Endothelial cell of umbilical vein (primary cell): ENCODE data around the gene ASMT. TPM values are rescaled to one million over a fixed set of nuclear protein-coding genes. Genes with fewer than 3 reads are reported as not detected.

Experiments used
- BruUV-seq: library from RNA; stranded (reverse); fragments of 400-500 nt; replicated peaks from 2 replicates; lab custom pipeline; 2021; lab: Mats Ljungman, UMichigan
- CTCF ChIA-PET: fragments of 300-600, 350-600 bp; sonication (Branson Sonifier 250); formaldehyde crosslinking; loops from one replicate; lab custom pipeline; 2021; ENCODE audit warnings: antibody characterized with exemption, inconsistent platforms; lab: Charles Lee
- POLR2A ChIA-PET: fragments of 300-600, 350-600 bp; sonication (Branson Sonifier 250); formaldehyde crosslinking; loops from one replicate; lab custom pipeline; 2021; ENCODE audit warnings: antibody characterized with exemption, inconsistent platforms; lab: Charles Lee
- DNase-seq: peaks from one replicate; pipeline ENCODE4 v3.0.0-alpha.2; 2011; ENCODE audit warnings: low read depth, low spot score
- FAIRE-seq: peaks from 2 replicates; lab custom pipeline; 2011; peaks lifted over from hg19 to GRCh38; lab: Jason Lieb, UNC
- H2AFZ ChIP-seq: 2 replicates; pipeline ENCODE4 v1.6.0; 2012; ENCODE audit warnings: low read depth, low read length, control low read depth, inconsistent platforms
- H3K27ac ChIP-seq: 2 replicates; pipeline ENCODE4 v1.5.1; 2011; ENCODE audit warnings: low read depth, mild to moderate bottlenecking, control low read depth, low read length, moderate library complexity; ENCODE audit not compliant: insufficient read depth
- H3K27me3 ChIP-seq, 2 experiments: 2 replicates each; pipeline versions ENCODE4 v1.6.0 to v1.6.1; 2011; ENCODE audit warnings: low read length in 2 of 2, mixed read lengths in 1 of 2; ENCODE audit not compliant: control insufficient read depth in 2 of 2, insufficient read depth in 2 of 2
- H3K36me3 ChIP-seq, 2 experiments: 2 replicates in 1 of 2; 3 replicates in 1 of 2; pipeline ENCODE4 v1.5.1; 2011; ENCODE audit warnings: low read length in 2 of 2, mild to moderate bottlenecking in 1 of 2, moderate library complexity in 1 of 2; ENCODE audit not compliant: control insufficient read depth in 2 of 2, insufficient read depth in 2 of 2; ENCODE audit errors: extremely low read depth in 1 of 2
- H3K4me1 ChIP-seq: 3 replicates; pipeline ENCODE4 v1.5.1; 2011; ENCODE audit warnings: mild to moderate bottlenecking, low read length; ENCODE audit not compliant: control insufficient read depth, insufficient read depth; ENCODE audit errors: extremely low read depth
- H3K4me2 ChIP-seq: 2 replicates; pipeline ENCODE4 v1.6.1; 2011; ENCODE audit warnings: low read length, control low read depth, mixed read lengths; ENCODE audit not compliant: insufficient read depth
- H3K4me3 ChIP-seq, 3 experiments: fragments of 200-600 bp in 1 of 3; sonication (generic), shearing (Covaris generic) in 1 of 3; replicated peaks in 1 of 3; 2 replicates each; pipeline ENCODE4 v1.5.1; 2011 to 2016; ENCODE audit warnings: control low read depth in 3 of 3, low read length in 3 of 3, mild to moderate bottlenecking in 2 of 3, inconsistent platforms in 1 of 3, low read depth in 1 of 3, moderate library complexity in 1 of 3; ENCODE audit not compliant: insufficient read depth in 1 of 3
- H3K79me2 ChIP-seq: 2 replicates; pipeline ENCODE4 v1.6.0; 2012; ENCODE audit warnings: low read length, inconsistent platforms; ENCODE audit not compliant: control insufficient read depth, insufficient read depth
- H3K9ac ChIP-seq: replicated peaks from 2 replicates; pipeline ENCODE3; 2011; ENCODE audit warnings: low read length, control low read depth; ENCODE audit not compliant: insufficient read depth; ENCODE audit errors: extremely low read depth
- H3K9me1 ChIP-seq: replicated peaks from 3 replicates; pipeline ENCODE4 v1.6.0; 2011; ENCODE audit warnings: mild to moderate bottlenecking, low read length; ENCODE audit not compliant: control insufficient read depth, insufficient read depth; ENCODE audit errors: extremely low read depth
- H3K9me3 ChIP-seq: replicated peaks from 2 replicates; pipeline ENCODE4 v1.5.1; 2012; ENCODE audit warnings: low read length, inconsistent platforms; ENCODE audit not compliant: control insufficient read depth, insufficient read depth
- H4K20me1 ChIP-seq: replicated peaks from 2 replicates; pipeline ENCODE3; 2011; ENCODE audit warnings: mild to moderate bottlenecking, low read length; ENCODE audit not compliant: control insufficient read depth, insufficient read depth; ENCODE audit errors: extremely low read depth
- FOS ChIP-seq: IDR thresholded peaks from 2 replicates; pipeline ENCODE4 v1.6.1; 2011; ENCODE audit warnings: mild to moderate bottlenecking, low read length, moderate library complexity, borderline replicate concordance; ENCODE audit not compliant: insufficient read depth
- GATA2 ChIP-seq: IDR thresholded peaks from 2 replicates; pipeline ENCODE4 v1.7.0; 2011; ENCODE audit warnings: low read depth, mild to moderate bottlenecking, moderate library complexity, mixed read lengths, low read length; ENCODE audit not compliant: insufficient read length, insufficient read depth
- JUN ChIP-seq: IDR thresholded peaks from 2 replicates; pipeline ENCODE4 v1.6.1; 2011; ENCODE audit warnings: borderline replicate concordance, low read depth; ENCODE audit not compliant: insufficient read length, insufficient read depth
- MYC ChIP-seq: IDR thresholded peaks from one replicate; pipeline ENCODE4 v1.6.1; 2011; ENCODE audit warnings: mild to moderate bottlenecking, low read depth, low read length
- POLR2A ChIP-seq: IDR thresholded peaks from 2 replicates; pipeline ENCODE4 v1.6.1; 2012; ENCODE audit warnings: low read depth, mild to moderate bottlenecking, control low read depth, low read length
- POLR2AphosphoS5 ChIP-seq: IDR thresholded peaks from 2 replicates; pipeline ENCODE4 v1.6.1; 2012; ENCODE audit warnings: low read depth, mild to moderate bottlenecking, control low read depth, low read length, moderate library complexity; ENCODE audit not compliant: insufficient read depth
- dilution Hi-C: fragments of 300-500 bp; cut with MboI; formaldehyde crosslinking; loops from one replicate; pipeline ENCODE4 v1.15.0; 2019; ENCODE audit warnings: low sequenced_read_pairs; ENCODE audit not compliant: extremely low pct_ligation_motif_present
- intact Hi-C: fragments of 100-400 bp; cut with micrococcal nuclease; formaldehyde crosslinking; loops from one replicate; pipeline ENCODE4 v1.10.0; 2022
- polyA plus RNA-seq, 4 experiments: library from polyadenylated mRNA; depleted of rRNA in 3 of 4; stranded (reverse) in 3 of 4; unstranded in 1 of 4; fragments of >200 nt; gene quantifications; 2 replicates each; pipeline versions ENCODE4 v1.2.1 to v1.2.3, GENCODE V29; 2011 to 2012; ENCODE audit warnings: missing spikeins in 1 of 4
- total RNA-seq: library from RNA; stranded (reverse); gene quantifications from 2 replicates; pipeline ENCODE4 v1.2.3, GENCODE V29; 2021
- TF ChIP-seq, protein P1 (sequence below): IDR thresholded peaks from 2 replicates; pipeline ENCODE4 v1.6.1; 2011; ENCODE audit not compliant: insufficient read depth, insufficient read length
- TF ChIP-seq, protein P2 (sequence below), 2 donors: IDR thresholded peaks; 1 replicate in 1 of 2; 2 replicates in 1 of 2; pipeline ENCODE4 v1.5.1; 2011; ENCODE audit warnings: low read length in 2 of 2, mild to moderate bottlenecking in 2 of 2, moderate library complexity in 2 of 2, control low read depth in 1 of 2, inconsistent platforms in 1 of 2, low read depth in 1 of 2; ENCODE audit not compliant: insufficient read depth in 1 of 2; ENCODE audit errors: extremely low read depth in 1 of 2

The ASMT gene
- total and polyA plus RNA-seq, 2 donors (not counting 3 experiments of a cell fraction or from before 2014, with no cell fraction given), result not detected

DNA sequence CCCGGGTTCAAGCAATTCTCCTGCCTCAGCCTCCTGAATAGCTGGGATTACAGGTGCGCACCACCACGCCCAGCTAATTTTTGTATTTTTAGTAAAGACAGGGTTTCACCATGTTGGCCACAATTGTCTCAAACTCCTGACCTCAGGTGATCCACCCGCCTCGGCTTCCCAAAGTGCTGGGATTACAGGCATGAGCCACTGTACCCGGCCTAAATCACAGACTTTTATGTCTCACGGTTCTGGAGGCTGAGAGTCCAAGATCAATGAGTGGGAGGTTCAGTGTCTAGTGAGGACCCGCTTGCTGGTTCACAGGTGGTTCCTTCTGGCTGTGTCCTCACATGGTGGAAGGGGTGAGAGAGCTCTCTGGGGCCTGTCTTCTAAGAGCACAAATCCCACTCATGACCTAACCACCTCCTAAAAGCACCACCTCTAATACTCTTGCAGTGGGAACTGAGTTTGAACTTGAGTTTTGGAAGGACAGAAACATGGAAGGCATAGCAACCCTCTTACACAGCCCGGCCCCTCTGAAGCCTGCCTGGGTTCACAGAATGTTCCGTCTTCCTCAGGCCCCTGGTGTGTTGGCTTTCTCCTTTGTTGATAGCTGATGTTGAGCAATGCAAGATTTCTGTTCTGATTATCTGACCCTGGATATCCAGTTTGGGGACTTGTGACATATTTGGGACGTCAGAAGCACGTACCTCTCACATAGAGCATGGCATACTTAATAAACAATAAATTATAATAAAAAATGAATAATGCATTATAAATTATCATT lies 25.3 kb upstream of the ASMT start:
- TF ChIP-seq GATA2 (no peak), FOS (no peak), POLR2AphosphoS5 (no peak), MYC (no peak)
- no peak overlapping the region for H3K27ac ChIP-seq
- no peak overlapping the region for H3K4me2 ChIP-seq
- FAIRE-seq (no peak), DNase-seq (no peak)
- no peak overlapping the region for H3K4me3 ChIP-seq
- no peaks in the 10 kb centered on the region for H3K9me1 ChIP-seq
- H3K9ac ChIP-seq, result no peak overlapping the region
- H3K36me3 ChIP-seq, result peaks cover 6 to 9% of the 10 kb centered on the region in 2 experiments
- no TSS peak for BruUV-seq
- ChIA-PET CTCF (no interaction called here), POLR2A (no interaction called here)
- H4K20me1 ChIP-seq, result no peaks in the 10 kb centered on the region
- intact Hi-C loops (loop anchor here (5.0 kb wide), 1 partner anchor 197 kb away; the partner anchor contains the start of gene SLC25A6), dilution Hi-C loops (no loop called here)
- no peak overlapping the region for H2AFZ ChIP-seq
- no peaks in the 10 kb centered on the region for H3K9me3 ChIP-seq
- H3K4me1 ChIP-seq, result peaks cover 2% of the 10 kb centered on the region
- no peaks in the 10 kb centered on the region for H3K27me3 ChIP-seq
- peaks cover 27% of the 10 kb centered on the region for H3K79me2 ChIP-seq

DNA sequence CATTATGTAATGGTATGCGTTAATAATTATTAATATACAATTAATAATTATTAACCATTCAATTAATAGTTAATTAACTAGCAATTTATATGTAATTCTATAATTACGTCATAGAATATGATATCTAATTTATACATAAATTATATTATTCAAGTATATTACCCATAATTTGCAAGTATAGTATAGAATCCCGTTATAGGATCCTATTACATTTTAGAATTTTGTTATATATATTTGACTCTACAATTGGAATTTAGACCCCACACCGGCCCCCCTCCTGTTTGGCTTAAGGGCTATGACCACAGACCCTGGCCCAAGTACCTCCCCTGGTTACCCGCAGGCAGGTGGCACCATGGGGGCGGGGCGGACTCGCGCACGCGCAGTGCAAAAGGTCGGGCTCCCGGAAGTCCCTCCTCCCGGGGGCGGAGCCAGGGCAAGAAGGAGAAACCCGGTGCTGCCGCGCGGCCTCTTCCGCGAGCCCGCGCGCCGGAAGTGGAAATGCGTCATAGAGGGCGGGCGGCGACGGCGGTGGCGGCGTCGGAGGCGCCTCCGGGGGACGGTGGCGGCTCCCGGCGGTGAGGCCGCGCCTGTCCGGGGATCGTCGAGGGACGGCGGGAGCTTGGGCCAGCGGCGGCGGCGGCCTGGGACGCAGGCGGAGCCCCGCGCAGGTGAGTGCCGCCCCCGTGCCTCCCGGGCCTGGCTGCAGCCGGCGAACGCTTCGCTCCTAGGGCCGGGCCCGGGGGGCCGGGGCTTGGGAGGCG lies 23.6 kb upstream of the ASMT start, which contains the start of gene AKAP17A:
Gene AKAP17A (plus strand): TSS at position 503 of the 761 bp plus-strand sequence. CDS start 1,859 bp downstream, outside the sequence.
- intact Hi-C loops, result loop anchor here (1.0 to 5.0 kb wide), 3 partner anchors 138 to 1002 kb away; partner anchors contain the start of gene SLC25A6
- Histone ChIP-seq H3K9me3 (no peaks in the 10 kb centered on the region), H3K4me2 (peak within 1 kb of the TSS; percentile 71), H2AFZ (peak within 1 kb of the TSS; percentile 39), H3K27me3 (no peaks in the 10 kb centered on the region), H3K27ac (peak within 1 kb of the TSS; percentile 89), H3K36me3 (peaks cover 6 to 23% of the 10 kb centered on the region in 2 experiments), H3K4me3 (peak within 1 kb of the TSS; percentile 76 to 96 (median 90)), H3K79me2 (peaks cover 40% of the 10 kb centered on the region), H3K4me1 (peaks cover 2% of the 10 kb centered on the region), H4K20me1 (no peaks in the 10 kb centered on the region), H3K9ac (peak within 1 kb of the TSS; percentile 97), H3K9me1 (no peaks in the 10 kb centered on the region)
- TF ChIP-seq JUN (peak; percentile 24), FOS (peak; percentile 24), MYC (no peak), POLR2AphosphoS5 (peak; percentile 93), POLR2A (peak; percentile 88), GATA2 (no peak)
- TF ChIP-seq, protein P1, sequence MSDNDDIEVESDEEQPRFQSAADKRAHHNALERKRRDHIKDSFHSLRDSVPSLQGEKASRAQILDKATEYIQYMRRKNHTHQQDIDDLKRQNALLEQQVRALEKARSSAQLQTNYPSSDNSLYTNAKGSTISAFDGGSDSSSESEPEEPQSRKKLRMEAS, result no peak
- TF ChIP-seq, protein P2, sequence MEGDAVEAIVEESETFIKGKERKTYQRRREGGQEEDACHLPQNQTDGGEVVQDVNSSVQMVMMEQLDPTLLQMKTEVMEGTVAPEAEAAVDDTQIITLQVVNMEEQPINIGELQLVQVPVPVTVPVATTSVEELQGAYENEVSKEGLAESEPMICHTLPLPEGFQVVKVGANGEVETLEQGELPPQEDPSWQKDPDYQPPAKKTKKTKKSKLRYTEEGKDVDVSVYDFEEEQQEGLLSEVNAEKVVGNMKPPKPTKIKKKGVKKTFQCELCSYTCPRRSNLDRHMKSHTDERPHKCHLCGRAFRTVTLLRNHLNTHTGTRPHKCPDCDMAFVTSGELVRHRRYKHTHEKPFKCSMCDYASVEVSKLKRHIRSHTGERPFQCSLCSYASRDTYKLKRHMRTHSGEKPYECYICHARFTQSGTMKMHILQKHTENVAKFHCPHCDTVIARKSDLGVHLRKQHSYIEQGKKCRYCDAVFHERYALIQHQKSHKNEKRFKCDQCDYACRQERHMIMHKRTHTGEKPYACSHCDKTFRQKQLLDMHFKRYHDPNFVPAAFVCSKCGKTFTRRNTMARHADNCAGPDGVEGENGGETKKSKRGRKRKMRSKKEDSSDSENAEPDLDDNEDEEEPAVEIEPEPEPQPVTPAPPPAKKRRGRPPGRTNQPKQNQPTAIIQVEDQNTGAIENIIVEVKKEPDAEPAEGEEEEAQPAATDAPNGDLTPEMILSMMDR (IDR thresholded peaks at IDR 0.05; ENCODE audit: extremely low read depth in 1 of 2, insufficient read depth in 1 of 2, low read depth in 1 of 2, low read length in 2 of 2), result no peak
- FAIRE-seq (peak; percentile 73), DNase-seq (peak; percentile 95)
- CTCF ChIA-PET, result no interaction called here
- BruUV-seq, result no TSS peak
- dilution Hi-C loops, result no loop called here
- POLR2A ChIA-PET, result no interaction called here
